HCT116 (cell line): Measurements from ENCODE around the gene TTC23. TPM values are rescaled to one million over a fixed set of nuclear protein-coding genes. Genes with fewer than 3 reads are reported as not detected.

Source experiments
- ATAC-seq: fragments of 200-7000 bp; cut with Tn5 transposase; 2 replicates; pipeline ENCODE4 v1.9.1; 2020; ENCODE audit warnings: mild to moderate bottlenecking, moderate library complexity
- BruUV-seq: library from RNA; stranded (reverse); fragments of 400-500 nt; replicated peaks from 2 replicates; lab custom pipeline; 2021; lab: Mats Ljungman, UMichigan
- CTCF ChIA-PET: fragments of 300-600 bp; sonication (Branson Sonifier 250); formaldehyde crosslinking; loops from one replicate; lab custom pipeline; 2021; ENCODE audit warnings: antibody characterized with exemption; lab: Charles Lee
- POLR2A ChIA-PET: fragments of 300-600, 350-600 bp; sonication (Branson Sonifier 250); formaldehyde crosslinking; loops from one replicate; lab custom pipeline; 2021; ENCODE audit warnings: antibody characterized with exemption; lab: Charles Lee
- RAD21 ChIA-PET, 2 experiments: fragments of 300-600 bp; sonication (Branson Sonifier 250); formaldehyde crosslinking; loops; one replicate each; lab custom pipeline; 2023; ENCODE audit warnings: low total read pairs in 2 of 2; ENCODE audit not compliant: uncharacterized antibody in 2 of 2, unreplicated experiment in 2 of 2, low non-redundant PET in 1 of 2; lab: Charles Lee
- DNase-seq: peaks from one replicate; pipeline ENCODE4 v3.0.0-alpha.2; 2010; ENCODE audit warnings: low read depth, low spot score
- H2AFZ ChIP-seq: fragments of 200-600 bp; shearing (Covaris generic), sonication (generic); 2 replicates; pipeline ENCODE4 v1.6.1; 2017; ENCODE audit warnings: low read depth, mixed run types, mixed read lengths, antibody characterized with exemption, low read length; ENCODE audit not compliant: poor library complexity, severe bottlenecking
- H3K27ac ChIP-seq: 2 replicates; pipeline ENCODE4 v1.5.1; 2012; ENCODE audit warnings: low read depth, low read length
- H3K27me3 ChIP-seq: fragments of 200-600 bp; sonication (generic); 2 replicates; pipeline ENCODE4 v1.6.1; 2016; ENCODE audit warnings: mixed run types, low read length, mixed read lengths; ENCODE audit not compliant: insufficient read depth
- H3K36me3 ChIP-seq, 2 experiments: fragments of 200-500 bp in 1 of 2; fragments of 200-600 bp in 1 of 2; sonication (Bioruptor generic) in 1 of 2; sonication (generic) in 1 of 2; 2 replicates each; pipeline versions ENCODE4 v1.5.1 to v1.6.1; 2014 to 2016; ENCODE audit warnings: low read length in 2 of 2, inconsistent platforms in 1 of 2, mixed read lengths in 1 of 2, mixed run types in 1 of 2; ENCODE audit not compliant: insufficient read depth in 2 of 2, control insufficient read depth in 1 of 2
- H3K4me1 ChIP-seq, 2 experiments: fragments of 200-600 bp in 1 of 2; sonication (generic) in 1 of 2; 2 replicates each; pipeline versions ENCODE4 v1.5.1 to v1.6.1; 2012 to 2017; ENCODE audit warnings: low read length in 2 of 2, inconsistent platforms in 1 of 2, mild to moderate bottlenecking in 1 of 2, mixed read lengths in 1 of 2, mixed run types in 1 of 2, moderate library complexity in 1 of 2; ENCODE audit not compliant: insufficient read depth in 2 of 2, control insufficient read depth in 1 of 2
- H3K4me2 ChIP-seq: fragments of 200-600 bp; sonication (generic); 2 replicates; pipeline ENCODE4 v1.6.1; 2017; ENCODE audit warnings: mixed run types, low read length, mixed read lengths
- H3K4me3 ChIP-seq, 2 experiments: fragments of 200-600 bp in 1 of 2; sonication (generic) in 1 of 2; replicated peaks in 1 of 2; 2 replicates each; pipeline ENCODE4 v1.5.1; 2011 to 2016; ENCODE audit warnings: low read length in 2 of 2, control low read depth in 1 of 2, low read depth in 1 of 2, mild to moderate bottlenecking in 1 of 2, mixed read lengths in 1 of 2, mixed run types in 1 of 2
- H3K79me2 ChIP-seq: fragments of 200-600 bp; sonication (generic); 2 replicates; pipeline ENCODE4 v1.6.1; 2017; ENCODE audit warnings: mild to moderate bottlenecking, mixed run types, low read length, moderate library complexity, mixed read lengths; ENCODE audit not compliant: insufficient read depth
- H3K9ac ChIP-seq: fragments of 200-600 bp; sonication (generic); 2 replicates; pipeline ENCODE4 v1.6.1; 2016; ENCODE audit warnings: low read length, mixed read lengths
- H3K9me2 ChIP-seq: fragments of 200-600 bp; sonication (generic), shearing (Covaris generic); 2 replicates; pipeline ENCODE4 v1.6.1; 2017; ENCODE audit warnings: mixed run types, mild to moderate bottlenecking, moderate library complexity; ENCODE audit not compliant: insufficient read depth
- H3K9me3 ChIP-seq, 2 experiments: fragments of 200-500 bp in 1 of 2; fragments of 200-600 bp in 1 of 2; sonication (Bioruptor generic) in 1 of 2; sonication (generic) in 1 of 2; 2 replicates each; pipeline ENCODE4 v1.6.1; 2014 to 2017; ENCODE audit warnings: low read length in 2 of 2, mixed read lengths in 2 of 2, inconsistent platforms in 1 of 2, low read depth in 1 of 2, mild to moderate bottlenecking in 1 of 2, mixed run types in 1 of 2, moderate library complexity in 1 of 2; ENCODE audit not compliant: control insufficient read depth in 1 of 2, insufficient read depth in 1 of 2
- H4K20me1 ChIP-seq: fragments of 200-600 bp; sonication (generic), shearing (Covaris generic); 2 replicates; pipeline ENCODE4 v1.6.1; 2017; ENCODE audit warnings: mixed run types, mild to moderate bottlenecking, moderate library complexity; ENCODE audit not compliant: insufficient read depth
- ELF1 ChIP-seq: IDR thresholded peaks from 2 replicates; pipeline ENCODE4 v1.6.1; 2012; ENCODE audit warnings: low read depth, borderline replicate concordance
- EZH2phosphoT487 ChIP-seq: fragments of 200-600 bp; IDR thresholded peaks from 2 replicates; pipeline ENCODE4 v1.6.1; 2018; ENCODE audit warnings: antibody characterized with exemption, borderline replicate concordance
- FOSL1 ChIP-seq: IDR thresholded peaks from 2 replicates; pipeline ENCODE4 v1.6.1; 2012; ENCODE audit warnings: low read depth
- JUND ChIP-seq: IDR thresholded peaks from 2 replicates; pipeline ENCODE4 v1.6.1; 2012
- POLR2AphosphoS5 ChIP-seq: IDR thresholded peaks from 2 replicates; pipeline ENCODE4 v1.6.1; 2011; ENCODE audit warnings: mild to moderate bottlenecking, low read depth, low read length, moderate library complexity
- SIN3A ChIP-seq: IDR thresholded peaks from 2 replicates; pipeline ENCODE4 v1.6.1; 2012; ENCODE audit warnings: low read depth
- YY1 ChIP-seq: IDR thresholded peaks from 2 replicates; pipeline ENCODE4 v1.6.1; 2011; ENCODE audit warnings: low read length, low read depth, moderate library complexity, mild to moderate bottlenecking; ENCODE audit not compliant: insufficient replicate concordance; ENCODE audit errors: extremely low read depth
- ZFX ChIP-seq: fragments of 450-650 bp; IDR thresholded peaks from 2 replicates; pipeline ENCODE4 v1.6.1; 2017
- ZNF274 ChIP-seq: fragments of 200-500 bp; sonication (Bioruptor generic); IDR thresholded peaks from 2 replicates; pipeline ENCODE4 v1.6.1; 2014; ENCODE audit warnings: mild to moderate bottlenecking, low read depth, low read length, inconsistent platforms
- intact Hi-C: fragments of 100-400 bp; cut with micrococcal nuclease; formaldehyde crosslinking; loops from 2 replicates; pipeline ENCODE4 v1.10.0; 2022
- total RNA-seq: library from RNA; stranded (reverse); gene quantifications from one replicate; pipeline ENCODE4 v1.2.1, GENCODE V29; 2021; ENCODE audit not compliant: unreplicated experiment
- TF ChIP-seq, protein P1 (sequence below), 3 experiments: fragments of 200-600 bp in 1 of 3; sonication (generic) in 1 of 3; IDR thresholded peaks in 2 of 3; conservative IDR thresholded peaks in 1 of 3; 2 replicates each; pipeline ENCODE4 v1.5.1; 2012 to 2017; ENCODE audit warnings: low read depth in 2 of 3, low read length in 2 of 3, antibody characterized with exemption in 1 of 3, borderline replicate concordance in 1 of 3, control low read depth in 1 of 3, mild to moderate bottlenecking in 1 of 3, mixed read lengths in 1 of 3, mixed run types in 1 of 3, moderate library complexity in 1 of 3; ENCODE audit not compliant: insufficient read depth in 1 of 3
- TF ChIP-seq, protein P2 (sequence below): IDR thresholded peaks from 2 replicates; pipeline ENCODE4 v1.6.1; 2012; ENCODE audit warnings: low read depth
- TF ChIP-seq, protein P3 (sequence below): IDR thresholded peaks from 2 replicates; pipeline ENCODE4 v1.6.1; 2012

The TTC23 gene
- total RNA-seq, 1 experiment from 2014 or later: 10.2 TPM

DNA sequence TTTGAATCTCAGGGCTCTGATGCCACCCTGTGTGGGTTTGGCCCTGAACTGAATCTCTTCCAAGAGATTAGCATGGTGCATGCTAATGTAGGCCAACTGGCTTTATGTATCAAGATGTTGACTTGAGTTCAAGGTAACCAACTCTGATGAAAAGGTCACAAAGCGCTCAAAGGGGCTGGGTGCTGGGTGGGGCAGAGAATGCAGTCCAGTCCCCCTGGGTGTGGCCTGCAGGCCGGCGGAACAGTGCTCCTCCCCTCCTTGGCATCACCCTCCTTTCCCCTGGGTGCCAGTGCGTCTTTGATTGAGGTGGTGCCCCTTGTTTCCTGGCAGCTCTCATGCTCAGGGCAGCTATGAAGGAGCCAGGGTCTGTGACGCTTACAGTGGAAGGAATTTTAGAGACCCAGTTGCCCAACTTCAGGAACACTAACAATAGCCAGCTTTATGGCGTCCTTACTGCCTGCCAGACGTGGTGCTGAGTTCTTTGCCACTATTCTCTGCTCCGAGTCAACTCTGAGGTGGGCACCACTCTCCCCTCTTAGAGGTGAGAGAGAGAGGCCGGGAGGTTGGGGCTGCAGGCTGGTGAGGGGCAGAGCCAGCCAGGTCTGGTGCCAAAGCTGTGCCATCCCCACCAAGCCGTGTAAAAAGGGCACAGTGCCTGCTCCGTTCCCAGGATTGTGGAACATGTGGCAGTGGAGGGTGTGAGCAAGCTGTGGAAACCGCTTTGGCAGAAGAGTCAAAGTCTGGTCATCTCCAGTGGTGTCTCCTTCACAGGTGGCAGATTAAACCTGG, 134.7 kb downstream of the TTC23 start:
- POLR2A ChIA-PET: no interaction called here
- CTCF ChIA-PET: no interaction called here
- no peaks in the 10 kb centered on the region for H4K20me1 ChIP-seq

More for the DNA sequence above, 134.7 kb downstream of the TTC23 start:
- no peaks in the 10 kb centered on the region for H3K9me2 ChIP-seq
- no peak overlapping the region for H3K9ac ChIP-seq
- ATAC-seq (no peak), DNase-seq (no peak)
- no peak overlapping the region for H3K4me3 ChIP-seq
- TF ChIP-seq, protein P1, sequence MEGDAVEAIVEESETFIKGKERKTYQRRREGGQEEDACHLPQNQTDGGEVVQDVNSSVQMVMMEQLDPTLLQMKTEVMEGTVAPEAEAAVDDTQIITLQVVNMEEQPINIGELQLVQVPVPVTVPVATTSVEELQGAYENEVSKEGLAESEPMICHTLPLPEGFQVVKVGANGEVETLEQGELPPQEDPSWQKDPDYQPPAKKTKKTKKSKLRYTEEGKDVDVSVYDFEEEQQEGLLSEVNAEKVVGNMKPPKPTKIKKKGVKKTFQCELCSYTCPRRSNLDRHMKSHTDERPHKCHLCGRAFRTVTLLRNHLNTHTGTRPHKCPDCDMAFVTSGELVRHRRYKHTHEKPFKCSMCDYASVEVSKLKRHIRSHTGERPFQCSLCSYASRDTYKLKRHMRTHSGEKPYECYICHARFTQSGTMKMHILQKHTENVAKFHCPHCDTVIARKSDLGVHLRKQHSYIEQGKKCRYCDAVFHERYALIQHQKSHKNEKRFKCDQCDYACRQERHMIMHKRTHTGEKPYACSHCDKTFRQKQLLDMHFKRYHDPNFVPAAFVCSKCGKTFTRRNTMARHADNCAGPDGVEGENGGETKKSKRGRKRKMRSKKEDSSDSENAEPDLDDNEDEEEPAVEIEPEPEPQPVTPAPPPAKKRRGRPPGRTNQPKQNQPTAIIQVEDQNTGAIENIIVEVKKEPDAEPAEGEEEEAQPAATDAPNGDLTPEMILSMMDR (IDR thresholded peaks at IDR 0.05 in 2 of 3, conservative IDR thresholded peaks at IDR 0.05 in 1 of 3; ENCODE audit: borderline replicate concordance in 1 of 3, insufficient read depth in 1 of 3, low read depth in 2 of 3, low read length in 2 of 3): no peak
- TF ChIP-seq ELF1 (no peak), SIN3A (no peak), POLR2AphosphoS5 (no peak), EZH2phosphoT487 (no peak), JUND (no peak), ZFX (no peak), FOSL1 (no peak), YY1 (no peak), ZNF274 (no peak)
- TF ChIP-seq, protein P2, sequence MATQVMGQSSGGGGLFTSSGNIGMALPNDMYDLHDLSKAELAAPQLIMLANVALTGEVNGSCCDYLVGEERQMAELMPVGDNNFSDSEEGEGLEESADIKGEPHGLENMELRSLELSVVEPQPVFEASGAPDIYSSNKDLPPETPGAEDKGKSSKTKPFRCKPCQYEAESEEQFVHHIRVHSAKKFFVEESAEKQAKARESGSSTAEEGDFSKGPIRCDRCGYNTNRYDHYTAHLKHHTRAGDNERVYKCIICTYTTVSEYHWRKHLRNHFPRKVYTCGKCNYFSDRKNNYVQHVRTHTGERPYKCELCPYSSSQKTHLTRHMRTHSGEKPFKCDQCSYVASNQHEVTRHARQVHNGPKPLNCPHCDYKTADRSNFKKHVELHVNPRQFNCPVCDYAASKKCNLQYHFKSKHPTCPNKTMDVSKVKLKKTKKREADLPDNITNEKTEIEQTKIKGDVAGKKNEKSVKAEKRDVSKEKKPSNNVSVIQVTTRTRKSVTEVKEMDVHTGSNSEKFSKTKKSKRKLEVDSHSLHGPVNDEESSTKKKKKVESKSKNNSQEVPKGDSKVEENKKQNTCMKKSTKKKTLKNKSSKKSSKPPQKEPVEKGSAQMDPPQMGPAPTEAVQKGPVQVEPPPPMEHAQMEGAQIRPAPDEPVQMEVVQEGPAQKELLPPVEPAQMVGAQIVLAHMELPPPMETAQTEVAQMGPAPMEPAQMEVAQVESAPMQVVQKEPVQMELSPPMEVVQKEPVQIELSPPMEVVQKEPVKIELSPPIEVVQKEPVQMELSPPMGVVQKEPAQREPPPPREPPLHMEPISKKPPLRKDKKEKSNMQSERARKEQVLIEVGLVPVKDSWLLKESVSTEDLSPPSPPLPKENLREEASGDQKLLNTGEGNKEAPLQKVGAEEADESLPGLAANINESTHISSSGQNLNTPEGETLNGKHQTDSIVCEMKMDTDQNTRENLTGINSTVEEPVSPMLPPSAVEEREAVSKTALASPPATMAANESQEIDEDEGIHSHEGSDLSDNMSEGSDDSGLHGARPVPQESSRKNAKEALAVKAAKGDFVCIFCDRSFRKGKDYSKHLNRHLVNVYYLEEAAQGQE: no peak
- TF ChIP-seq, protein P3, sequence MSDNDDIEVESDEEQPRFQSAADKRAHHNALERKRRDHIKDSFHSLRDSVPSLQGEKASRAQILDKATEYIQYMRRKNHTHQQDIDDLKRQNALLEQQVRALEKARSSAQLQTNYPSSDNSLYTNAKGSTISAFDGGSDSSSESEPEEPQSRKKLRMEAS: no peak
- no peaks in the 10 kb centered on the region for H3K36me3 ChIP-seq
- no peaks in the 10 kb centered on the region for H3K27me3 ChIP-seq
- no peak overlapping the region for H3K4me2 ChIP-seq
- BruUV-seq: no TSS peak
- no peak overlapping the region for H3K27ac ChIP-seq
- H2AFZ ChIP-seq: no peak overlapping the region
- no peaks in the 10 kb centered on the region for H3K9me3 ChIP-seq
- RAD21 ChIA-PET: no interaction called here
- no peaks in the 10 kb centered on the region for H3K79me2 ChIP-seq
- intact Hi-C loops: no loop called here
- no peaks in the 10 kb centered on the region for H3K4me1 ChIP-seq
